H9 (cell line): Measurements from ENCODE around the gene CTSE. TPM values are rescaled to one million over a fixed set of nuclear protein-coding genes. Genes with fewer than 3 reads are reported as not detected.

Experiments
- DNase-seq: peaks from one replicate; pipeline ENCODE4 v3.0.0-alpha.2; 2017
- H2AFZ ChIP-seq: one replicate; pipeline ENCODE4 v1.6.1; 2013; ENCODE audit warnings: mild to moderate bottlenecking, low read length, control low read depth, moderate library complexity
- H2AK5ac ChIP-seq: 2 replicates; pipeline ENCODE4 v1.6.1; 2013; ENCODE audit warnings: low read length, control low read depth, mixed read lengths; ENCODE audit not compliant: insufficient read length
- H2BK120ac ChIP-seq: one replicate; pipeline ENCODE4 v1.6.1; 2013; ENCODE audit warnings: low read depth, mild to moderate bottlenecking, low read length, control low read depth, inconsistent platforms; ENCODE audit not compliant: poor library complexity, severe bottlenecking
- H2BK12ac ChIP-seq: 2 replicates; pipeline ENCODE4 v1.6.1; 2013; ENCODE audit warnings: low read length, control low read depth, mixed read lengths, low read depth; ENCODE audit not compliant: insufficient read length
- H2BK15ac ChIP-seq: 2 replicates; pipeline ENCODE4 v1.6.1; 2013; ENCODE audit warnings: low read depth, low read length, control low read depth
- H2BK20ac ChIP-seq: one replicate; pipeline ENCODE4 v1.6.1; 2013; ENCODE audit warnings: low read depth, mild to moderate bottlenecking, low read length, control low read depth, inconsistent platforms; ENCODE audit not compliant: poor library complexity, severe bottlenecking
- H2BK5ac ChIP-seq: 2 replicates; pipeline ENCODE4 v1.6.1; 2013; ENCODE audit warnings: low read length, control low read depth, mixed read lengths; ENCODE audit not compliant: insufficient read length
- H3K14ac ChIP-seq: 2 replicates; pipeline ENCODE4 v1.6.1; 2013; ENCODE audit warnings: low read length, control low read depth; ENCODE audit not compliant: insufficient read depth
- H3K18ac ChIP-seq: 2 replicates; pipeline ENCODE4 v1.6.1; 2013; ENCODE audit warnings: low read depth, mild to moderate bottlenecking, mixed read lengths, low read length, control low read depth; ENCODE audit not compliant: insufficient read length
- H3K23ac ChIP-seq: 2 replicates; pipeline ENCODE4 v1.6.1; 2013; ENCODE audit warnings: low read length, control low read depth, mixed read lengths, low read depth; ENCODE audit not compliant: insufficient read length
- H3K23me2 ChIP-seq: 2 replicates; pipeline ENCODE4 v1.6.1; 2013; ENCODE audit warnings: low read depth, mild to moderate bottlenecking, mixed read lengths, low read length, control low read depth; ENCODE audit not compliant: insufficient read length, poor library complexity, severe bottlenecking
- H3K27ac ChIP-seq: 2 replicates; pipeline ENCODE4 v1.5.1; 2013; ENCODE audit warnings: low read length, control low read depth, mixed read lengths, low read depth; ENCODE audit not compliant: insufficient read length
- H3K27me3 ChIP-seq: 2 replicates; pipeline ENCODE4 v1.6.1; 2013; ENCODE audit warnings: low read length, control low read depth, inconsistent platforms; ENCODE audit not compliant: insufficient read depth
- H3K4ac ChIP-seq: 2 replicates; pipeline ENCODE4 v1.6.1; 2013; ENCODE audit warnings: low read depth, mild to moderate bottlenecking, control low read depth, inconsistent platforms, low read length, moderate library complexity
- H3K4me1 ChIP-seq: 2 replicates; pipeline ENCODE4 v1.6.1; 2013; ENCODE audit warnings: low read length, control low read depth, inconsistent platforms; ENCODE audit not compliant: insufficient read depth
- H3K4me2 ChIP-seq: 2 replicates; pipeline ENCODE4 v1.6.1; 2013; ENCODE audit warnings: low read length, control low read depth, mixed read lengths; ENCODE audit not compliant: insufficient read length, insufficient read depth
- H3K56ac ChIP-seq: 2 replicates; pipeline ENCODE4 v1.6.1; 2013; ENCODE audit warnings: low read depth, mild to moderate bottlenecking, mixed read lengths, low read length, control low read depth; ENCODE audit not compliant: insufficient read length
- H3K79me1 ChIP-seq: 2 replicates; pipeline ENCODE4 v1.6.1; 2013; ENCODE audit warnings: low read depth, mild to moderate bottlenecking, moderate library complexity, low read length, control low read depth, inconsistent platforms; ENCODE audit not compliant: insufficient read depth, poor library complexity, severe bottlenecking
- H3K79me2 ChIP-seq: 2 replicates; pipeline ENCODE4 v1.6.1; 2013; ENCODE audit warnings: low read length, control low read depth, inconsistent platforms; ENCODE audit not compliant: insufficient read depth
- H3K9ac ChIP-seq: 2 replicates; pipeline ENCODE4 v1.6.1; 2013; ENCODE audit warnings: low read length, control low read depth, mixed read lengths; ENCODE audit not compliant: insufficient read length; ENCODE audit errors: extremely low read depth
- H3K9me3 ChIP-seq: one replicate; pipeline ENCODE4 v1.6.1; 2013; ENCODE audit warnings: low read depth, low read length, inconsistent platforms; ENCODE audit not compliant: control insufficient read depth
- H3T11ph ChIP-seq: one replicate; pipeline ENCODE4 v1.6.1; 2013; ENCODE audit warnings: mild to moderate bottlenecking, low read length, control low read depth, inconsistent platforms
- H4K20me1 ChIP-seq: one replicate; pipeline ENCODE4 v1.6.1; 2013; ENCODE audit not compliant: control insufficient read depth, insufficient read length, insufficient read depth
- H4K5ac ChIP-seq: 2 replicates; pipeline ENCODE4 v1.6.1; 2013; ENCODE audit warnings: low read depth, mild to moderate bottlenecking, mixed read lengths, low read length, control low read depth; ENCODE audit not compliant: insufficient read length
- H4K8ac ChIP-seq: replicated peaks from 2 replicates; pipeline ENCODE4 v1.6.1; 2013; ENCODE audit warnings: low read length, control low read depth, mixed read lengths, low read depth; ENCODE audit not compliant: insufficient read length
- H4K91ac ChIP-seq: 2 replicates; pipeline ENCODE4 v1.6.1; 2013; ENCODE audit warnings: low read depth, mild to moderate bottlenecking, moderate library complexity, mixed read lengths, low read length, control low read depth; ENCODE audit not compliant: insufficient read length
- H3K27ac Mint-ChIP-seq, 3 experiments: 2 replicates in 2 of 3; 3 replicates in 1 of 3; pipeline ENCODE4 v1.8.0; 2020 to 2021; ENCODE audit warnings: mixed read lengths in 3 of 3, mild to moderate bottlenecking in 1 of 3, moderate library complexity in 1 of 3
- H3K27me3 Mint-ChIP-seq: 2 replicates; pipeline ENCODE4 v1.8.0; 2021; ENCODE audit warnings: low read depth, mild to moderate bottlenecking, moderate library complexity, mixed read lengths
- H3K36me3 Mint-ChIP-seq, 3 experiments: 2 replicates in 2 of 3; 3 replicates in 1 of 3; pipeline ENCODE4 v1.8.0; 2020 to 2021; ENCODE audit warnings: low read depth in 3 of 3, mixed read lengths in 3 of 3; ENCODE audit not compliant: insufficient read depth in 1 of 3
- H3K4me1 Mint-ChIP-seq, 2 experiments: 2 replicates each; pipeline ENCODE4 v1.8.0; 2020; ENCODE audit warnings: mixed read lengths in 2 of 2
- H3K4me3 Mint-ChIP-seq, 2 experiments: 2 replicates in 1 of 2; 3 replicates in 1 of 2; pipeline ENCODE4 v1.8.0; 2020 to 2021; ENCODE audit warnings: mild to moderate bottlenecking in 2 of 2, mixed read lengths in 2 of 2, moderate library complexity in 1 of 2
- H3K9me3 Mint-ChIP-seq, 2 experiments: 2 replicates in 1 of 2; 3 replicates in 1 of 2; pipeline ENCODE4 v1.8.0; 2020; ENCODE audit warnings: mild to moderate bottlenecking in 2 of 2, mixed read lengths in 2 of 2, moderate library complexity in 1 of 2
- CTCF ChIP-seq: fragments of 200-600 bp; sonication (generic); conservative IDR thresholded peaks from 3 replicates; pipeline ENCODE4 v1.8.0; 2021; ENCODE audit warnings: antibody characterized with exemption, mild to moderate bottlenecking
- WGBS: extraction: QIAGEN DNeasy Blood & Tissue Kit; methylation state at CpG from one replicate; pipeline ENCODE4 v1.1.7; 2013; ENCODE audit warnings: missing lambda C conversion rate, low lambda C conversion rate, mixed read lengths; ENCODE audit not compliant: insufficient read length; ENCODE audit errors: extremely low coverage; 5-methylcytosine and 5-hydroxymethylcytosine counted together
- total RNA-seq: library from RNA; stranded (reverse); gene quantifications from 2 replicates; pipeline ENCODE4 v1.2.1, GENCODE V29; 2021

The CTSE gene
- total RNA-seq, 1 experiment from 2014 or later, result not detected

DNA sequence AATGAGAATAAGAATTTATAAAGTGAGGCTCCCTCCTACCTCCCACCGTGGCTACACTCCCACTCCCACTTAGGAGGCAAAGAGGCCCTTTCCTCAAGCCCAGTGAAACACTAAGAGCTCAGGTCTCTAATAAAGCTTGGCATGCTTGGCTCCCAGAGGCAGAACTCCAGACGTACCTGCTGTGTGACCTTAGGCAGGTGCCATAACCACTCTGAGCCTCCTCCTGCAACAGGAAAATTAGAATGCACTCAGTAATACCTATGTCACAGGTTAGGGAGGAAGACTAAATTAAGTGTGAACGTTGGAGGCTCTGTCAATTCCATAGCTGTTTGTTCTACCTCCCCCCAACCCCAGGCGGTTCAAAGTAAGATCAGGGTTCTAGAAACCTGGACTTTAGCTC is 63.9 kb downstream of the CTSE start:
- H4K8ac ChIP-seq, result no peak overlapping the region
- H2AK5ac ChIP-seq, result no peak overlapping the region
- no peak overlapping the region for H3T11ph ChIP-seq
- no peak overlapping the region for H4K91ac ChIP-seq
- H3K14ac ChIP-seq, result no peak overlapping the region
- no peak overlapping the region for H2BK120ac ChIP-seq
- no peak overlapping the region for H2BK15ac ChIP-seq
- H3K9me3 ChIP-seq, result no peaks in the 10 kb centered on the region
- H3K27ac Mint-ChIP-seq, result no peak overlapping the region
- no peak for DNase-seq
- H2BK20ac ChIP-seq, result no peak overlapping the region
- H3K4me1 ChIP-seq, result no peaks in the 10 kb centered on the region
- no peak overlapping the region for H3K4ac ChIP-seq
- H4K20me1 ChIP-seq, result no peaks in the 10 kb centered on the region
- no CpG with 5 or more reads among the region's 4 CpGs for WGBS
- TF ChIP-seq CTCF, result no peak
- H3K18ac ChIP-seq, result no peak overlapping the region
- no peak overlapping the region for H2AFZ ChIP-seq
- no peak overlapping the region for H2BK12ac ChIP-seq
- no peaks in the 10 kb centered on the region for H3K23me2 ChIP-seq
- no peaks in the 10 kb centered on the region for H3K36me3 Mint-ChIP-seq
- no peaks in the 10 kb centered on the region; a peak in 1 of 5 replicates for H3K9me3 Mint-ChIP-seq
- no peak overlapping the region for H2BK5ac ChIP-seq
- H3K23ac ChIP-seq, result no peak overlapping the region
- peaks cover 21% of the 10 kb centered on the region for H3K27me3 Mint-ChIP-seq
- no peak overlapping the region for H3K56ac ChIP-seq
- H3K27ac ChIP-seq, result no peak overlapping the region
- no peak overlapping the region for H3K9ac ChIP-seq
- no peaks in the 10 kb centered on the region for H3K79me2 ChIP-seq
- no peak overlapping the region for H4K5ac ChIP-seq
- H3K4me1 Mint-ChIP-seq, result peaks cover 15 to 24% of the 10 kb centered on the region in 2 experiments
- no peak overlapping the region for H3K4me2 ChIP-seq
- H3K27me3 ChIP-seq, result no peaks in the 10 kb centered on the region
- no peak overlapping the region for H3K4me3 Mint-ChIP-seq
- H3K79me1 ChIP-seq, result no peaks in the 10 kb centered on the region

Other genes starting within 250 kb of the CTSE start
- gene RAB29, start 248.4 kb downstream of the CTSE start, total RNA-seq, result 4.2 and 4.4 TPM in 2 replicates
- gene SLC41A1, start 210.7 kb downstream of the CTSE start, total RNA-seq, result 18.2 and 19.7 TPM in 2 replicates
- gene PM20D1, start 173.8 kb downstream of the CTSE start, total RNA-seq, result not detected in 2 replicates
- not detected in 2 replicates for gene SLC26A9, start 80.4 kb downstream of the CTSE start, total RNA-seq
- gene RAB7B, start 20.5 kb downstream of the CTSE start, total RNA-seq, result 0.68 and 0.83 TPM in 2 replicates
- not detected in 2 replicates for gene RHEX, start 29.3 kb upstream of the CTSE start, total RNA-seq
- 0.09 TPM in 1 of 2 replicates, not detected in the other for gene AVPR1B, start 93.5 kb upstream of the CTSE start, total RNA-seq
- gene FAM72A, start 178.9 kb upstream of the CTSE start, total RNA-seq, result 10.5 and 11.4 TPM in 2 replicates
- 36.5 and 37.9 TPM in 2 replicates for gene SRGAP2, start 179.6 kb upstream of the CTSE start, total RNA-seq